Duodenal mucosa (tissue), 2 donors: Measurements from ENCODE around the gene XPR1.

ENCODE experiments used
- H3K27ac ChIP-seq: one replicate; pipeline ENCODE4 v1.7.0; 2013; ENCODE audit warnings: low read depth, low read length
- H3K27me3 ChIP-seq, 2 donors: one replicate each; pipeline ENCODE4 v1.7.0; 2013; ENCODE audit warnings: low read length in 2 of 2, control low read depth in 1 of 2; ENCODE audit not compliant: insufficient read depth in 2 of 2, control insufficient read depth in 1 of 2
- H3K36me3 ChIP-seq, 2 donors: one replicate each; pipeline ENCODE4 v1.7.0; 2013; ENCODE audit warnings: low read length in 2 of 2, control low read depth in 1 of 2; ENCODE audit not compliant: insufficient read depth in 2 of 2, control insufficient read depth in 1 of 2
- H3K4me1 ChIP-seq, 2 donors: one replicate each; pipeline ENCODE4 v1.7.0; 2013; ENCODE audit warnings: low read length in 2 of 2, control low read depth in 1 of 2; ENCODE audit not compliant: insufficient read depth in 2 of 2, control insufficient read depth in 1 of 2
- H3K4me3 ChIP-seq, 2 donors: one replicate each; pipeline ENCODE4 v1.7.0; 2013; ENCODE audit warnings: low read length in 2 of 2, low read depth in 1 of 2
- H3K9ac ChIP-seq, 2 donors: one replicate each; pipeline ENCODE4 v1.7.0; 2013; ENCODE audit warnings: low read length in 2 of 2, low read depth in 1 of 2
- H3K9me3 ChIP-seq, 2 donors: one replicate each; pipeline ENCODE4 v1.7.0; 2013; ENCODE audit warnings: low read length in 2 of 2, control low read depth in 1 of 2; ENCODE audit not compliant: control insufficient read depth in 1 of 2

XPR1 gene

GRCh38 chr1:180916012-180916770 is 284.4 kb downstream of the XPR1 start:
- H3K9ac ChIP-seq: no peak overlapping the region
- H3K4me3 ChIP-seq: no peak overlapping the region
- H3K27ac ChIP-seq: no peak overlapping the region
- no peaks in the 10 kb centered on the region for H3K36me3 ChIP-seq
- H3K4me1 ChIP-seq: peaks cover 4 to 10% of the 10 kb centered on the region in 2 donors
- H3K27me3 ChIP-seq: peaks cover 12 to 19% of the 10 kb centered on the region in 2 donors
- no peaks in the 10 kb centered on the region for H3K9me3 ChIP-seq

- H3K4me1 ChIP-seq: peaks cover 2 to 6% of the 10 kb centered on the region in 2 donors
- no peak overlapping the region for H3K9ac ChIP-seq
- peaks cover 9 to 13% of the 10 kb centered on the region in 2 donors for H3K27me3 ChIP-seq
- H3K9me3 ChIP-seq: no peaks in the 10 kb centered on the region
- H3K27ac ChIP-seq: no peak overlapping the region
- no peaks in the 10 kb centered on the region for H3K36me3 ChIP-seq
- no peak overlapping the region for H3K4me3 ChIP-seq
Measured at GRCh38 chr1:180916771-180917170, 284.9 kb downstream of the XPR1 start.

- H3K4me3 ChIP-seq: no peak overlapping the region
Measured at GRCh38 chr1:180917306-180918065, 285.7 kb downstream of the XPR1 start.

GRCh38 chr1:180918519-180918918 is 286.7 kb downstream of the XPR1 start:
- no peaks in the 10 kb centered on the region for H3K4me1 ChIP-seq
- H3K27me3 ChIP-seq: peaks cover 5 to 6% of the 10 kb centered on the region in 2 donors
- no peaks in the 10 kb centered on the region for H3K9me3 ChIP-seq
- H3K27ac ChIP-seq: no peak overlapping the region
- no peak overlapping the region for H3K9ac ChIP-seq
- no peaks in the 10 kb centered on the region for H3K36me3 ChIP-seq
- no peak overlapping the region for H3K4me3 ChIP-seq

More at GRCh38 chr1:180917306-180918065, 285.7 kb downstream of the XPR1 start:
- no peaks in the 10 kb centered on the region for H3K4me1 ChIP-seq
- peaks cover 9 to 10% of the 10 kb centered on the region in 2 donors for H3K27me3 ChIP-seq
- H3K9ac ChIP-seq: no peak overlapping the region
- no peak overlapping the region for H3K27ac ChIP-seq
- no peaks in the 10 kb centered on the region for H3K9me3 ChIP-seq
- no peaks in the 10 kb centered on the region for H3K36me3 ChIP-seq

- Histone ChIP-seq H3K27ac (no peak overlapping the region), H3K9ac (no peak overlapping the region), H3K36me3 (no peaks in the 10 kb centered on the region), H3K4me3 (no peak overlapping the region), H3K9me3 (no peaks in the 10 kb centered on the region), H3K4me1 (no peaks in the 10 kb centered on the region), H3K27me3 (peaks cover under 1 to 3% of the 10 kb centered on the region in 2 donors)
Measured at GRCh38 chr1:180919183-180919700, 287.4 kb downstream of the XPR1 start.

- Histone ChIP-seq H3K27ac (no peak overlapping the region), H3K27me3 (no peaks in the 10 kb centered on the region), H3K4me1 (no peaks in the 10 kb centered on the region), H3K9ac (no peak overlapping the region), H3K4me3 (no peak overlapping the region), H3K36me3 (no peaks in the 10 kb centered on the region), H3K9me3 (no peaks in the 10 kb centered on the region)
Measured at GRCh38 chr1:180920193-180920592, 288.4 kb downstream of the XPR1 start.

- Histone ChIP-seq H3K9me3 (no peaks in the 10 kb centered on the region), H3K27me3 (no peaks in the 10 kb centered on the region)
Measured at GRCh38 chr1:180920702-180921101, 288.9 kb downstream of the XPR1 start.

GRCh38 chr1:180921386-180921785 is 289.6 kb downstream of the XPR1 start:
- Histone ChIP-seq H3K27ac (no peak overlapping the region), H3K36me3 (no peaks in the 10 kb centered on the region), H3K4me3 (no peak overlapping the region), H3K9ac (no peak overlapping the region), H3K27me3 (no peaks in the 10 kb centered on the region), H3K4me1 (peaks cover 10 to 11% of the 10 kb centered on the region in 2 donors), H3K9me3 (no peaks in the 10 kb centered on the region)

More at GRCh38 chr1:180920702-180921101, 288.9 kb downstream of the XPR1 start:
- Histone ChIP-seq H3K9ac (no peak overlapping the region), H3K27ac (no peak overlapping the region), H3K4me3 (no peak overlapping the region), H3K36me3 (no peaks in the 10 kb centered on the region), H3K4me1 (peaks cover 4 to 5% of the 10 kb centered on the region in 2 donors)

GRCh38 chr1:180921891-180922630 is 290.2 kb downstream of the XPR1 start:
- Histone ChIP-seq H3K9me3 (no peaks in the 10 kb centered on the region), H3K9ac (no peak overlapping the region), H3K27ac (no peak overlapping the region), H3K27me3 (no peaks in the 10 kb centered on the region), H3K4me1 (peaks cover 13 to 15% of the 10 kb centered on the region in 2 donors), H3K4me3 (no peak overlapping the region), H3K36me3 (no peaks in the 10 kb centered on the region)
